ENCODE results near the gene RUFY1.

RUFY1 gene

DNA sequence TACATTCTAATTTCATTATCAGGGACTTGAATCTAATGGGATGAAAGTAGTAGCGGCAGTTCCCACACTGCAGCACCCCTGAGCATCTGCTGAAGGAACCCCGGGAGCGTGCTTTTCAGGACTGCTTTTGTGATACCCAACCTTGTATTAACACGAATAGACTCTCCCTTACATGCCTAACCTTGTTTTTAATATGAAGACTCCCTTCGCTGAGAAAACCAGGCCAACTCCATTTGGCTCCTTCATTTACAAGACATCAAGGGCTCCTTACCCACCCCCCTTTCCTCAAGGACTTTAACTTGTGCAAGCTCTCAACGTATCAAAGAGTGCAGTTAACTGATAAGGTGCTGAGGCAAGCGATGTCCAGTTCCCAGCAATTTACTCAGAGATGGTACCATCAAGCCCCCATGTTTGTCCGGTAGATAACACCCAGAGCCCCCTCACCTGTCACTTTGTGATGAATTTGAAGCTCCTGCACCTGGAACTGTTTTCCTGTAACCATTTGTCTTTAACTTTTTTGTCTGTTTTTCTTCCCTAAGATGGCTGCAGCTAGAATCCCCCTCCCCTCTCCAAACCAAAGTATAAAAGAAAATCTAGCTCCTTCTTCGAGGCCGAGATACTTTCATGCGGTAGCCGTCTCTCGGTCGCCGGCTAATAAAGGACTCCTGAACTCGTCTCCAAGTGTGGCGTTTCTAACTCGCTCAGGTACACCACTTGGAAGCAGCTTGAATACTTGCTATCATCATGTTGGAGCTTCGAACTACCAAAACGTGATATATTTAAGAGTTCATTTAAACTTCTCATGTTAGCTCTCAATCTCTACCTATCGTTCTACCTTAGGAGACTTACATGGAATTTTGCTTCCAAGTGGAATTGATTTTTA lies 62.5 kb downstream of the RUFY1 start:
- H3K9me3 ChIP-seq = no peaks in the 10 kb centered on the region
- no peak overlapping the region for H3K4me3 ChIP-seq (ENCODE audit: low read depth, low read length)
- H3K4me1 ChIP-seq = no peaks in the 10 kb centered on the region
- H3K36me3 ChIP-seq = peaks cover 90% of the 10 kb centered on the region
- H3K27me3 ChIP-seq = no peaks in the 10 kb centered on the region; the same call in 1 of the 2 replicates
- TF ChIP-seq, protein P1, sequence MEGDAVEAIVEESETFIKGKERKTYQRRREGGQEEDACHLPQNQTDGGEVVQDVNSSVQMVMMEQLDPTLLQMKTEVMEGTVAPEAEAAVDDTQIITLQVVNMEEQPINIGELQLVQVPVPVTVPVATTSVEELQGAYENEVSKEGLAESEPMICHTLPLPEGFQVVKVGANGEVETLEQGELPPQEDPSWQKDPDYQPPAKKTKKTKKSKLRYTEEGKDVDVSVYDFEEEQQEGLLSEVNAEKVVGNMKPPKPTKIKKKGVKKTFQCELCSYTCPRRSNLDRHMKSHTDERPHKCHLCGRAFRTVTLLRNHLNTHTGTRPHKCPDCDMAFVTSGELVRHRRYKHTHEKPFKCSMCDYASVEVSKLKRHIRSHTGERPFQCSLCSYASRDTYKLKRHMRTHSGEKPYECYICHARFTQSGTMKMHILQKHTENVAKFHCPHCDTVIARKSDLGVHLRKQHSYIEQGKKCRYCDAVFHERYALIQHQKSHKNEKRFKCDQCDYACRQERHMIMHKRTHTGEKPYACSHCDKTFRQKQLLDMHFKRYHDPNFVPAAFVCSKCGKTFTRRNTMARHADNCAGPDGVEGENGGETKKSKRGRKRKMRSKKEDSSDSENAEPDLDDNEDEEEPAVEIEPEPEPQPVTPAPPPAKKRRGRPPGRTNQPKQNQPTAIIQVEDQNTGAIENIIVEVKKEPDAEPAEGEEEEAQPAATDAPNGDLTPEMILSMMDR (IDR thresholded peaks at IDR 0.05; ENCODE audit: low read depth, low read length) = no peak
- no peak for DNase-seq

DNA sequence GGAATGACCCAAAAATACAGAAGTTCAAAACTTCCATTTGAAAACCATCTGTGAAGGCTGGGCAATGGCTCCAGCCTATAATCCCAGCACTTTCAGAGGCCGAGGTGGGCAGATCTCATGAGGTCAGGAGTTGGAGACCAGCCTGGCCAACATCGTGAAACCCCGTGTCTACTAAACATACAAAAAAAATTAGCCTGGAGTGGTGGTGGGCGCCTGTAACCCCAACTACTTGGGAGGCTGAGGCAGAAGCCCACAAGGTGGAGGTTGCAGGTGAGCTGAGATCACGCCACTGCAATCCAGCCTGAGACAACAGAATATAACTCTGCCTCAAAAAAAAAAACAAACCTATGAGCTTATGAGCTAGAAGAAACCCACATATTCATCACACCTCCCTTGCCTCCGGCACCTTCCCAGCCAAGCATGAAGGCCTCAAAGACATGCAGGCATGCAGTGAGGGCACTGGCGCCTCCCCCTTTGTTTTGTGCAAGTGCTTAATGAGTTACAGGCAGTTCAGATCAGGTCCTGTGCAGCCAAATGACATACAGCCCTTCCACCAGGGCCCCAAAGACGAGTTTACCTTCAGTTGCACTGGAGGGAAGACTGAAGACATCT lies 63.2 kb downstream of the RUFY1 start:
- no peaks in the 10 kb centered on the region; the same call in 1 of the 2 replicates for H3K27me3 ChIP-seq
- H3K4me1 ChIP-seq = no peaks in the 10 kb centered on the region
- no peak for DNase-seq
- no peak overlapping the region for H3K4me3 ChIP-seq (ENCODE audit: low read depth, low read length)
- H3K9me3 ChIP-seq = no peaks in the 10 kb centered on the region
- TF ChIP-seq, protein P1 (IDR thresholded peaks at IDR 0.05; ENCODE audit: low read depth, low read length) = no peak
- peaks cover 90% of the 10 kb centered on the region for H3K36me3 ChIP-seq

DNA sequence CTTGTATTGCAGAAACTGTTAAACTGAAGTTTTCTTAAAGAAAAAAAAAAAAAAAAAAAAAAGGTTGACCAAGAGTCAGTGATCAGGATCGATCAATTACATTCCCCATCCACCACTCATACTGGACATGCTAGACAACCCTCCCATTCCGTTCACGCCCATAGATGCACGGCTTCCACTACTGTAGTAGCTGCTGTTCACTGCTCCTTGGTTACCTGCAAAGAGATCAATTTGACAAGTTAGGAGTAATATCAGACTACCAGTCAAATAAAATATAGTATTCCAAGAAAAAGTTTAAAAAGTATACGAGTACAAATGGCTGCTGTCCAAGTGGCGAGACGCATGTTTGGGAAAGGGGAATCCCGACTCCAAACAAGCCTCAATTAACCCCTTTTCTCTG lies 64.4 kb downstream of the RUFY1 start:
- H3K9me3 ChIP-seq = no peaks in the 10 kb centered on the region
- TF ChIP-seq, protein P1 (IDR thresholded peaks at IDR 0.05; ENCODE audit: low read depth, low read length) = no peak
- no peaks in the 10 kb centered on the region; the same call in 1 of the 2 replicates for H3K27me3 ChIP-seq
- no peak for DNase-seq
- peaks cover 96% of the 10 kb centered on the region for H3K36me3 ChIP-seq
- no peaks in the 10 kb centered on the region for H3K4me1 ChIP-seq
- no peak overlapping the region for H3K4me3 ChIP-seq (ENCODE audit: low read depth, low read length)

DNA sequence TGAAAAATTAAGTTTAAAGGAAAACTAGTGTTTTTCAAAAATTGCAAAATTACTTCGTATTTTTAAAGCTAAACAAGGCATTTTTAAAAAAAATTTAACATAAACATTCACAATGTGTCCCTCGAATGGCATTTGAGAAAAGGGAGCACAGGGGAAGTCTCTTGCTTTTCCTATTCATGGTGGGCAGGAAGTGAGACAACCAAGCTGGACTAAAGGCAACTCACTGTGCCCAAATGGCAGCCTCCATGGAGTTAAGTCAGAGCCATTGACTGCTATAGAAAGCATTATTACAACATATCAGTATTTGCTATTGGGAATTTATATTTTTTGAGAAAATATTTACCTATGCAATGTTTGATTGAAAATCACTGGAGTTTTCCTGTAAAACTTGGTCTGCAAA lies 64.8 kb downstream of the RUFY1 start:
- Histone ChIP-seq H3K27me3 (no peaks in the 10 kb centered on the region; the same call in 1 of the 2 replicates), H3K4me1 (no peaks in the 10 kb centered on the region), H3K9me3 (no peaks in the 10 kb centered on the region), H3K4me3 (ENCODE audit: low read depth, low read length) (no peak overlapping the region), H3K36me3 (peaks cover 97% of the 10 kb centered on the region)
- DNase-seq = no peak
- TF ChIP-seq, protein P1 (IDR thresholded peaks at IDR 0.05; ENCODE audit: low read depth, low read length) = no peak

DNA sequence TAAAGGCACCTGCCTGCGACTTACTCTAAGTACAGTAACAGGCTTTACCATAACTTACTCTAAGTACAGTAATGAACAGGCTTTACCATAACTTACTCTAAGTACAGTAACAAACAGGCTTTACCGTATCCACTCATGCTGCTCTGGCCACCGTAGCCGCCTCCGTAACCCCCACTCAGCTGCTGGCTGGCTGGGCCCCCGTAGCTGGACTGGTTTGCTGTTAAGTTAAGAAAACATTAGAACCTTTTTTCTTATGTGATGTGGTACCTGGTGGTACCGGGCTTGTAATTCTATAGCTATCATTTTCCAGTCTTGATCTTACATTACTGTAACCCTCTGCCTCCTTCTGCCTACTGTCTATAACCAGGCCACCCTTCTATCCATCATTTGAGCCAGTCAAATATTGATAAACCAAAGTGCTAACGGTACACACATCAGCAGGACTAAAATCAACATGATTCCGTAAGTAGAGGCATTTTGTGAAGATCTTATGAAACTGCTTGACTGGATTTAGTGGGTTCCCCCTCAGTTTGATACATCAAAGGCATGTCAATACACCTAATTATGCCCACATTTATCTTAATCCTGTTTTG lies 65.7 kb downstream of the RUFY1 start:
- H3K4me1 ChIP-seq = no peaks in the 10 kb centered on the region
- no peak overlapping the region for H3K4me3 ChIP-seq (ENCODE audit: low read depth, low read length)
- peaks cover 97% of the 10 kb centered on the region for H3K36me3 ChIP-seq
- DNase-seq = no peak
- TF ChIP-seq, protein P1 (IDR thresholded peaks at IDR 0.05; ENCODE audit: low read depth, low read length) = no peak
- H3K27me3 ChIP-seq = no peaks in the 10 kb centered on the region; the same call in 1 of the 2 replicates
- no peaks in the 10 kb centered on the region for H3K9me3 ChIP-seq
